GM23338 (cell line): ENCODE results near the gene DHFR. TPM values are rescaled to one million over a fixed set of nuclear protein-coding genes. Genes with fewer than 3 reads are reported as not detected.

Source experiments
- CREB1 ChIP-seq: fragments of 250-450 bp; sonication (Bioruptor Pico); IDR thresholded peaks from 2 replicates; pipeline ENCODE4 v1.5.0; 2020; ENCODE audit warnings: low read depth, mild to moderate bottlenecking, moderate library complexity
- CTCF ChIP-seq, 2 experiments: fragments of 200-600 bp in 1 of 2; sonication (generic) in 1 of 2; conservative IDR thresholded peaks; 2 replicates each; pipeline versions ENCODE4 v1.5.1 to v1.6.1; 2016 to 2017; ENCODE audit warnings: antibody characterized with exemption in 2 of 2, low read depth in 2 of 2, mild to moderate bottlenecking in 2 of 2, moderate library complexity in 1 of 2
- EZH2 ChIP-seq: fragments of 200-600 bp; sonication (generic); IDR thresholded peaks from one replicate; pipeline ENCODE4 v1.8.0; 2017; ENCODE audit warnings: antibody characterized with exemption, mild to moderate bottlenecking, low read depth; ENCODE audit not compliant: unreplicated experiment
- EZH2phosphoT487 ChIP-seq: fragments of 200-600 bp; sonication (generic); IDR thresholded peaks from one replicate; pipeline ENCODE4 v1.8.1; 2018; ENCODE audit warnings: antibody characterized with exemption; ENCODE audit not compliant: unreplicated experiment
- JUNB ChIP-seq: IDR thresholded peaks from one replicate; pipeline ENCODE4 v1.6.1; 2016; ENCODE audit warnings: antibody characterized with exemption; ENCODE audit not compliant: unreplicated experiment
- NANOG ChIP-seq: IDR thresholded peaks from 2 replicates; pipeline ENCODE4 v1.6.1; 2016; ENCODE audit warnings: antibody characterized with exemption, borderline replicate concordance
- POLR2AphosphoS5 ChIP-seq: IDR thresholded peaks from 2 replicates; pipeline ENCODE4 v1.6.1; 2016; ENCODE audit warnings: antibody characterized with exemption, low read depth
- ZNF114 ChIP-seq: fragments of 250-450 bp; sonication (Bioruptor Pico); IDR thresholded peaks from 2 replicates; pipeline ENCODE4 v1.5.0; 2020; ENCODE audit warnings: mild to moderate bottlenecking, moderate library complexity
- ZNF331 ChIP-seq: fragments of 250-450 bp; sonication (Bioruptor Pico); IDR thresholded peaks from 2 replicates; pipeline ENCODE4 v1.5.0; 2020; ENCODE audit warnings: low read depth, mild to moderate bottlenecking, moderate library complexity
- ZNF462 ChIP-seq: fragments of 250-450 bp; sonication (Bioruptor Pico); IDR thresholded peaks from 2 replicates; pipeline ENCODE4 v1.5.0; 2020; ENCODE audit warnings: mild to moderate bottlenecking, moderate library complexity
- polyA plus RNA-seq: library from polyadenylated mRNA; unstranded; fragments of >200 nt; fragmentation: Nextera tagmentation; extraction: Ambion mirVana; gene quantifications from 2 replicates; pipeline ENCODE4 v1.2.1, GENCODE V29; 2016
- small RNA-seq: library from RNA; depleted of rRNA; stranded (forward); fragments of <200 nt; gene quantifications from one replicate; pipeline ENCODE3, GENCODE V24; 2014; ENCODE audit warnings: low replicate concordance
- total RNA-seq: library from RNA; depleted of rRNA; stranded (reverse); fragments of >200 nt; shearing (Covaris generic); gene quantifications from 2 replicates; pipeline ENCODE4 v1.2.3, GENCODE V29; 2014; rRNA removed

Gene DHFR
- total and polyA plus RNA-seq, 2 experiments from 2014 or later, result 56.2 to 95.6 TPM

GRCh38 chr5:80576383-80576782, 78.4 kb downstream of the DHFR start (continued):
- TF ChIP-seq ZNF462 (CRISPR knock-in tag) (no peak), ZNF114 (CRISPR knock-in tag) (no peak), CREB1 (CRISPR knock-in tag) (no peak), CTCF (conservative IDR thresholded peaks at IDR 0.05; ENCODE audit: low read depth in 2 of 2) (no peak), ZNF331 (CRISPR knock-in tag) (no peak), JUNB (no peak), EZH2phosphoT487 (no peak), NANOG (no peak), POLR2AphosphoS5 (no peak), EZH2 (no peak)

Small RNA genes lying within 50 kb of the gene (small RNA-seq; reads per million reads assigned to genes)
- gene DBIP2 (not detected), gene MTRNR2L2 (not detected)

Other genes starting within 250 kb of the DHFR start
- 24.2 and 24.7 TPM in 2 replicates for gene ZFYVE16, start 246.9 kb downstream of the DHFR start, total RNA-seq
- 23.0 and 26.6 TPM in 2 replicates for gene ZFYVE16, start 246.9 kb downstream of the DHFR start, polyA plus RNA-seq
- 3.1 TPM in 1 of 2 replicates, not detected in the other for gene FAM151B, start 166.9 kb downstream of the DHFR start, total RNA-seq
- gene FAM151B, start 166.9 kb downstream of the DHFR start, polyA plus RNA-seq, result 0.55 and 0.78 TPM in 2 replicates
- 1.5 and 2.9 TPM in 2 replicates for gene ANKRD34B, start 84.7 kb downstream of the DHFR start, total RNA-seq
- gene ANKRD34B, start 84.7 kb downstream of the DHFR start, polyA plus RNA-seq, result 1.6 and 1.7 TPM in 2 replicates
- gene MSH3, start 331 bp downstream of the DHFR start, total RNA-seq, result 16.6 and 17.1 TPM in 2 replicates
- 9.1 and 13.3 TPM in 2 replicates for gene MSH3, start 331 bp downstream of the DHFR start, polyA plus RNA-seq